ENCODE results near the gene MDM1. TPM values are rescaled to one million over a fixed set of nuclear protein-coding genes. Genes with fewer than 3 reads are reported as not detected.

Gene MDM1
- total RNA-seq, 6 experiments from 2014 or later, result 7.3 to 9.1 (median 7.8) TPM

GRCh38 chr12:68359674-68360073 is 27.5 kb upstream of the MDM1 start:
- H3K4me3 Mint-ChIP-seq, result no peak overlapping the region
- TF ChIP-seq, protein P1, sequence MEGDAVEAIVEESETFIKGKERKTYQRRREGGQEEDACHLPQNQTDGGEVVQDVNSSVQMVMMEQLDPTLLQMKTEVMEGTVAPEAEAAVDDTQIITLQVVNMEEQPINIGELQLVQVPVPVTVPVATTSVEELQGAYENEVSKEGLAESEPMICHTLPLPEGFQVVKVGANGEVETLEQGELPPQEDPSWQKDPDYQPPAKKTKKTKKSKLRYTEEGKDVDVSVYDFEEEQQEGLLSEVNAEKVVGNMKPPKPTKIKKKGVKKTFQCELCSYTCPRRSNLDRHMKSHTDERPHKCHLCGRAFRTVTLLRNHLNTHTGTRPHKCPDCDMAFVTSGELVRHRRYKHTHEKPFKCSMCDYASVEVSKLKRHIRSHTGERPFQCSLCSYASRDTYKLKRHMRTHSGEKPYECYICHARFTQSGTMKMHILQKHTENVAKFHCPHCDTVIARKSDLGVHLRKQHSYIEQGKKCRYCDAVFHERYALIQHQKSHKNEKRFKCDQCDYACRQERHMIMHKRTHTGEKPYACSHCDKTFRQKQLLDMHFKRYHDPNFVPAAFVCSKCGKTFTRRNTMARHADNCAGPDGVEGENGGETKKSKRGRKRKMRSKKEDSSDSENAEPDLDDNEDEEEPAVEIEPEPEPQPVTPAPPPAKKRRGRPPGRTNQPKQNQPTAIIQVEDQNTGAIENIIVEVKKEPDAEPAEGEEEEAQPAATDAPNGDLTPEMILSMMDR (IDR thresholded peaks at IDR 0.05), result no peak
- no peaks in the 10 kb centered on the region for H3K27me3 Mint-ChIP-seq (ENCODE audit: insufficient read depth)
- no peaks in the 10 kb centered on the region for H3K36me3 Mint-ChIP-seq (ENCODE audit: low read depth)
- H3K9me3 Mint-ChIP-seq, result no peaks in the 10 kb centered on the region
- H3K4me1 Mint-ChIP-seq (ENCODE audit: low read depth), result peaks cover 35% of the 10 kb centered on the region
- DNase-seq, result no peak
- no peak overlapping the region for H3K27ac Mint-ChIP-seq

GRCh38 chr12:68358532-68359485 is 26.6 kb upstream of the MDM1 start:
- Mint-ChIP-seq H3K36me3 (ENCODE audit: low read depth) (no peaks in the 10 kb centered on the region), H3K27ac (peak overlapping the region; percentile 54), H3K4me1 (ENCODE audit: low read depth) (peaks cover 26% of the 10 kb centered on the region), H3K27me3 (ENCODE audit: insufficient read depth) (no peaks in the 10 kb centered on the region), H3K9me3 (no peaks in the 10 kb centered on the region), H3K4me3 (peak overlapping the region; percentile 13; the same call in 1 of the 2 replicates)
- TF ChIP-seq, protein P1 (IDR thresholded peaks at IDR 0.05), result peak; percentile 89
- DNase-seq, result peak; percentile 79

DNA sequence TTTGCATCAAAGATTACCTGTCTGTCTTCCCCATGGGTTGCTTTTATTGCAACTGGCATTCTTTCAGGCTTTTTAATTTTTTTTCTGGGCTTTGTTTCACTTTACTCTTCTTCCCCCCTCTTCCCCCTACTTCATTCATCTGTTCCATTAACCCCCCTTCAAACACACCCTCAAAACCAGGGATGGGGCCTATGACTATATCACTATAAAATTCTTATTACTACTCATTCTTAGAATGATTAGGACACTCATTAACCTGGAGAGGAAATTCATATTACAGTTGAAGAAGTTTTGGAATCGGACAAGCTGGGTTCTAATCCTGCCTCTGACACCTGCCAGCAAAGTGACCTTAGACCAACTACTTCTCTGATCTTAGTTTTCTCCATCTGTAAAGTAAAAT is 24.8 kb upstream of the MDM1 start:
- H3K27ac Mint-ChIP-seq, result no peak overlapping the region
- DNase-seq, result no peak
- no peaks in the 10 kb centered on the region for H3K9me3 Mint-ChIP-seq
- H3K4me1 Mint-ChIP-seq (ENCODE audit: low read depth), result peaks cover 34% of the 10 kb centered on the region
- H3K36me3 Mint-ChIP-seq (ENCODE audit: low read depth), result no peaks in the 10 kb centered on the region
- H3K4me3 Mint-ChIP-seq, result no peak overlapping the region
- H3K27me3 Mint-ChIP-seq (ENCODE audit: insufficient read depth), result no peaks in the 10 kb centered on the region
- TF ChIP-seq, protein P1 (IDR thresholded peaks at IDR 0.05), result no peak

DNA sequence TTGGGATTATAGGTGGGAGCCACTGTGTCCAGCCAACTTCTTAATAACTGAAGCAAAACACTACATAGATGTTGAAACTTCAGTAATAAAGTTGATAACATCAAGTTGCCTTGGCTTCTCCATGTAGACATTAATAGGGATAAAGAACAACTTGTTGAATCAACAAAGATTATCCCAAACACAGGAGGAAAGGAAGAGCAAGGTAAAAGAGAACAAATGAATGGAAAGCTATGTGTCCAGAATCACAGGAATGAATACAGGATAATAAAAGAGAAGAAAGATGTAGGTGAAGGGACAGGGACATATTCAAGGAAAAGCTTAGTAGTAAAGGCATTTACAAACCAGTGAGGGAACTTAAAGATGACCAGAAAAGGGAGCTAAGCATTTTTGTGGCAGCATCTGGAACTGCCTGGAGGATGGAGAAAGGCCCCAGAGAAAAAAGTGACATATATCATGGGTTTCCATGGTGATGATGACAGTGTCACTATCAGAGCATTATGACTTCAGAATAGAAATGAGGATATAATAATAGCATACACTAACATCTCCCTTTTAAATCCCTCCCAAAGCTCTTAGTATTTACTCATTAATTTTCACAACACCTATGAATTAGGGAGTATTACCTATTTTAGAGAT is 24.0 kb upstream of the MDM1 start:
- H3K9me3 Mint-ChIP-seq, result no peaks in the 10 kb centered on the region
- H3K4me1 Mint-ChIP-seq (ENCODE audit: low read depth), result peaks cover 42% of the 10 kb centered on the region
- TF ChIP-seq, protein P1 (IDR thresholded peaks at IDR 0.05), result no peak
- H3K4me3 Mint-ChIP-seq, result no peak overlapping the region
- DNase-seq, result no peak
- H3K27ac Mint-ChIP-seq, result no peak overlapping the region
- H3K27me3 Mint-ChIP-seq (ENCODE audit: insufficient read depth), result no peaks in the 10 kb centered on the region
- H3K36me3 Mint-ChIP-seq (ENCODE audit: low read depth), result no peaks in the 10 kb centered on the region

DNA sequence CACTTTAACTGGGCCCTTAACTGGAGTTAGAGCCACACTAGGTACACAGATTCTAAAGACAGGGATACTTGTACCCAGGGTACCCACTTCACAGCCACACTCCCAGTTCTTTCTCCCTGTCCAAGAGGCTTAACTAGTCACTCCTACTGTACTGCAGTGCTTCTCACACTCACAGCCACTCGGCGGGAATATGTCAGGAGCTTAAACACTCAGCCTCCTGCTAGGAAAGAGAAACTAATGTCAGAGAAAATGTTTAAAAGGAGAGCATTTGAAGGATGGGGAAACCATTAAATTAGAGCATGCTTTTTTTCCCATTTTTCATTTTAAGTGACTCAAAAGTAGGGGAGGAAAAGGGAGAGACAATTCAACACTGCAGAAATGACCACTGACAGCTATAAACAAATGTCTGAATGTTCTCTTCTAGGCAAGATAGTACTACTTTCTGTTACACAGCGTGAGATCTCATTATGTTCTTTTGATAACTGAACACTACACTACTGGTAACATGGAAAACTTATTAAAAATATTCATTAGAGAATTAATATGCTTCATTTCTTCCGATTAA is 22.9 kb upstream of the MDM1 start:
- TF ChIP-seq, protein P1 (IDR thresholded peaks at IDR 0.05), result no peak
- Mint-ChIP-seq H3K36me3 (ENCODE audit: low read depth) (no peaks in the 10 kb centered on the region), H3K9me3 (no peaks in the 10 kb centered on the region), H3K4me3 (no peak overlapping the region), H3K27me3 (ENCODE audit: insufficient read depth) (no peaks in the 10 kb centered on the region), H3K4me1 (ENCODE audit: low read depth) (peaks cover 53% of the 10 kb centered on the region), H3K27ac (no peak overlapping the region)
- no peak for DNase-seq
